ENCODE measurements around the gene NIN.

The NIN gene

GRCh38 chr14:50759800-50760543 lies 71.0 kb downstream of the NIN start:
- no peak for DNase-seq

GRCh38 chr14:50758945-50759344 lies 72.0 kb downstream of the NIN start:
- no peak for DNase-seq

- no peak for DNase-seq
Measured at GRCh38 chr14:50758305-50758704, 72.7 kb downstream of the NIN start.

GRCh38 chr14:50757702-50758101 lies 73.3 kb downstream of the NIN start:
- no peak for DNase-seq

- no peak for DNase-seq
Measured at GRCh38 chr14:50756300-50756699, 74.7 kb downstream of the NIN start.

- no peak for DNase-seq
Measured at GRCh38 chr14:50750323-50750722, 80.6 kb downstream of the NIN start.

GRCh38 chr14:50745401-50746058 lies 85.4 kb downstream of the NIN start:
- DNase-seq = no peak

GRCh38 chr14:50744231-50744630 lies 86.7 kb downstream of the NIN start:
- no peak for DNase-seq

GRCh38 chr14:50741567-50741966 lies 89.4 kb downstream of the NIN start:
- DNase-seq = no peak

GRCh38 chr14:50740856-50741255 lies 90.1 kb downstream of the NIN start:
- DNase-seq = no peak

GRCh38 chr14:50739186-50739585 lies 91.8 kb downstream of the NIN start:
- DNase-seq = no peak

- no peak for DNase-seq
Measured at GRCh38 chr14:50736932-50737419, 94.0 kb downstream of the NIN start.

GRCh38 chr14:50734950-50735695 lies 95.8 kb downstream of the NIN start:
- DNase-seq = no peak

- DNase-seq = no peak
Measured at GRCh38 chr14:50733494-50733893, 97.5 kb downstream of the NIN start.

GRCh38 chr14:50728836-50729235 lies 102.1 kb downstream of the NIN start:
- DNase-seq = no peak

- DNase-seq = no peak
Measured at GRCh38 chr14:50726372-50727107, 104.4 kb downstream of the NIN start.

- no peak for DNase-seq
Measured at GRCh38 chr14:50725761-50726160, 105.2 kb downstream of the NIN start.

GRCh38 chr14:50719911-50720759 lies 110.8 kb downstream of the NIN start:
- DNase-seq = no peak

GRCh38 chr14:50718949-50719348 lies 112.0 kb downstream of the NIN start:
- DNase-seq = no peak

- no peak for DNase-seq
Measured at GRCh38 chr14:50717811-50718210, 113.2 kb downstream of the NIN start.

- DNase-seq = peak in 1 of 2 donors; percentile 58
Measured at GRCh38 chr14:50714450-50715073, 116.4 kb downstream of the NIN start.

All from hippocampal formation (tissue), 2 donors.